GM12878 (cell line): ENCODE results near the gene TAF10. TPM values are rescaled to one million over a fixed set of nuclear protein-coding genes. Genes with fewer than 3 reads are reported as not detected.

Experiments used
- ATAC-seq: fragments of 200-7000 bp; cut with Tn5 transposase; 3 replicates; pipeline ENCODE4 v1.9.1; 2020; ENCODE audit warnings: mild to moderate bottlenecking, moderate library complexity
- BruUV-seq: library from RNA; stranded (reverse); fragments of 400-500 nt; replicated peaks from 2 replicates; lab custom pipeline; 2021; lab: Mats Ljungman, UMichigan
- CTCF ChIA-PET: fragments of 300-600 bp; sonication (Branson Sonifier 250); formaldehyde crosslinking; extraction: SDS; loops from one replicate; lab custom pipeline; 2021; ENCODE audit warnings: inconsistent platforms; lab: Yijun Ruan, JAX
- POLR2A ChIA-PET: fragments of 350-600 bp; formaldehyde crosslinking; extraction: SDS; loops from one replicate; lab custom pipeline; 2021; ENCODE audit warnings: inconsistent platforms; lab: Charles Lee
- RAD21 ChIA-PET: fragments of 300-600 bp; sonication (Branson Sonifier 250); formaldehyde crosslinking; loops from one replicate; lab custom pipeline; 2023; ENCODE audit warnings: antibody characterized with exemption; ENCODE audit not compliant: unreplicated experiment; lab: Charles Lee
- SMC1A ChIA-PET: fragments of 300-600 bp; sonication (Branson Sonifier 250); formaldehyde crosslinking; loops from one replicate; lab custom pipeline; 2023; ENCODE audit not compliant: unreplicated experiment, uncharacterized antibody; lab: Charles Lee
- DNase-seq: peaks from one replicate; pipeline ENCODE4 v3.0.0-alpha.2; 2011; ENCODE audit warnings: low read depth, low spot score
- FAIRE-seq: peaks from 3 replicates; lab custom pipeline; 2011; peaks lifted over from hg19 to GRCh38; lab: Jason Lieb, UNC
- H2AFZ ChIP-seq: 2 replicates; pipeline ENCODE4 v1.6.0; 2011; ENCODE audit warnings: low read depth, low read length, control low read depth; ENCODE audit not compliant: control insufficient read depth
- H3K27ac ChIP-seq: 2 replicates; pipeline ENCODE4 v1.5.1; 2011; ENCODE audit warnings: control low read depth; ENCODE audit not compliant: control insufficient read depth, insufficient read depth
- H3K27me3 ChIP-seq, 2 experiments: replicated peaks in 1 of 2; 2 replicates each; pipeline versions ENCODE4 v1.6.0 to v1.6.1; 2011; ENCODE audit warnings: low read length in 1 of 2; ENCODE audit not compliant: control insufficient read depth in 2 of 2, insufficient read depth in 2 of 2
- H3K36me3 ChIP-seq, 2 experiments: 2 replicates each; pipeline ENCODE4 v1.5.1; 2011; ENCODE audit warnings: low read length in 1 of 2; ENCODE audit not compliant: control insufficient read depth in 2 of 2, insufficient read depth in 2 of 2
- H3K4me1 ChIP-seq: 2 replicates; pipeline ENCODE4 v1.6.1; 2011; ENCODE audit warnings: mild to moderate bottlenecking, low read length, moderate library complexity, mixed read lengths; ENCODE audit not compliant: control insufficient read depth, insufficient read depth
- H3K4me2 ChIP-seq: 2 replicates; pipeline ENCODE4 v1.6.0; 2011; ENCODE audit warnings: control low read depth; ENCODE audit not compliant: control insufficient read depth, insufficient read depth
- H3K4me3 ChIP-seq: fragments of 200-600 bp; sonication (generic); 2 replicates; pipeline ENCODE4 v1.5.1; 2016
- H3K79me2 ChIP-seq: 2 replicates; pipeline ENCODE4 v1.6.0; 2011; ENCODE audit warnings: low read length; ENCODE audit not compliant: control insufficient read depth, insufficient read depth
- H3K9ac ChIP-seq: 2 replicates; pipeline ENCODE4 v1.8.0; 2011; ENCODE audit warnings: low read length, control low read depth, mixed read lengths; ENCODE audit not compliant: control insufficient read depth, insufficient read depth
- H3K9me3 ChIP-seq: replicated peaks from 3 replicates; pipeline ENCODE4 v1.5.1; 2011; ENCODE audit warnings: mild to moderate bottlenecking, low read length; ENCODE audit not compliant: control insufficient read depth, insufficient read depth
- H4K20me1 ChIP-seq: 2 replicates; pipeline ENCODE4 v1.6.0; 2011; ENCODE audit not compliant: control insufficient read depth, insufficient read depth
- ASH2L ChIP-seq: fragments of 300-600, 200-600 bp; sonication (generic); IDR thresholded peaks from 2 replicates; pipeline ENCODE4 v1.6.1; 2017; ENCODE audit warnings: low read depth, mild to moderate bottlenecking, borderline replicate concordance
- BCL3 ChIP-seq: IDR thresholded peaks from 2 replicates; pipeline ENCODE4 v1.6.1; 2011; ENCODE audit warnings: borderline replicate concordance, low read depth, mild to moderate bottlenecking, moderate library complexity, low read length; ENCODE audit not compliant: insufficient read depth, poor library complexity, severe bottlenecking
- BRCA1 ChIP-seq: IDR thresholded peaks from 2 replicates; pipeline ENCODE4 v1.6.1; 2011; ENCODE audit warnings: low read depth, low read length, improper control_type of control experiment
- EGR1 ChIP-seq, 2 experiments: IDR thresholded peaks; 1 replicate in 1 of 2; 2 replicates in 1 of 2; pipeline ENCODE4 v1.6.1; 2011 to 2012; ENCODE audit warnings: low read depth in 2 of 2, low read length in 2 of 2, borderline replicate concordance in 1 of 2, mild to moderate bottlenecking in 1 of 2, moderate library complexity in 1 of 2
- HSF1 ChIP-seq: fragments of 150-350 bp; IDR thresholded peaks from 2 replicates; pipeline ENCODE4 v1.6.1; 2014; ENCODE audit warnings: mild to moderate bottlenecking, low read depth, low read length
- NR2C1 ChIP-seq: fragments of 450-650 bp; IDR thresholded peaks from 2 replicates; pipeline ENCODE4 v1.6.1; 2017; ENCODE audit warnings: antibody characterized with exemption, mild to moderate bottlenecking, moderate library complexity
- POLR2A ChIP-seq: IDR thresholded peaks from 2 replicates; pipeline ENCODE4 v1.6.1; 2011; ENCODE audit warnings: low read depth, mild to moderate bottlenecking, low read length
- SIX5 ChIP-seq: IDR thresholded peaks from 2 replicates; pipeline ENCODE4 v1.6.1; 2011; ENCODE audit warnings: mild to moderate bottlenecking, low read depth, low read length, moderate library complexity; ENCODE audit not compliant: severe bottlenecking
- TAF1 ChIP-seq: IDR thresholded peaks from 2 replicates; pipeline ENCODE4 v1.6.1; 2011; ENCODE audit warnings: mild to moderate bottlenecking, low read depth, low read length, borderline replicate concordance
- TCF3 ChIP-seq: IDR thresholded peaks from 2 replicates; pipeline ENCODE4 v1.6.1; 2012; ENCODE audit warnings: low read depth, mild to moderate bottlenecking, low read length, borderline replicate concordance; ENCODE audit not compliant: insufficient read depth
- ZNF207 ChIP-seq: fragments of 450-650 bp; IDR thresholded peaks from 2 replicates; pipeline ENCODE4 v1.6.1; 2014; ENCODE audit warnings: antibody characterized with exemption, mild to moderate bottlenecking, borderline replicate concordance
- WGBS: methylation state at CpG from one replicate; pipeline ENCODE4 v1.1.6; 2016; ENCODE audit warnings: low lambda C conversion rate; ENCODE audit not compliant: insufficient replicate concordance, insufficient coverage; ENCODE audit errors: missing lambda C conversion rate; 5-methylcytosine and 5-hydroxymethylcytosine counted together
- in situ Hi-C: fragments of 300-500 bp; cut with MboI; formaldehyde crosslinking; loops from 9 replicates; pipeline ENCODE4 v1.14.3; 2018; ENCODE audit warnings: mixed read lengths
- intact Hi-C: fragments of 100-400 bp; cut with micrococcal nuclease; formaldehyde crosslinking; loops from one replicate; pipeline ENCODE4 v1.14.2; 2022; ENCODE audit not compliant: unreplicated experiment
- polyA plus RNA-seq, 11 experiments: library from polyadenylated mRNA; depleted of rRNA in 4 of 11; unstranded in 6 of 11; stranded (reverse) in 5 of 11; fragments of >200 nt; fragmentation: Nextera tagmentation in 4 of 11; fragmentation: Illumina TruSeq in 1 of 11; extraction: Ambion mirVana in 4 of 11; extraction: Trizol in 1 of 11; gene quantifications; 1 replicate in 1 of 11; 2 replicates in 10 of 11; pipeline versions ENCODE4 v1.2.1 to v1.2.3, GENCODE V29; 2011 to 2016; ENCODE audit warnings: inconsistent platforms in 2 of 11, missing spikeins in 2 of 11, low read depth in 1 of 11
- total RNA-seq, 4 experiments: library from RNA; depleted of rRNA in 3 of 4; stranded (reverse); fragments of >200 nt in 3 of 4; fragmentation: Illumina TruSeq in 1 of 4; extraction: Trizol in 1 of 4; gene quantifications; 2 replicates each; pipeline versions ENCODE4 v1.2.1 to v1.2.3, GENCODE V29; 2013 to 2021

The TAF10 gene
- total and polyA plus RNA-seq, 10 of the 15 experiments (the other 5 are each of a cell fraction or from before 2014, with no cell fraction given): 26.7 to 251 (median 149) TPM

DNA sequence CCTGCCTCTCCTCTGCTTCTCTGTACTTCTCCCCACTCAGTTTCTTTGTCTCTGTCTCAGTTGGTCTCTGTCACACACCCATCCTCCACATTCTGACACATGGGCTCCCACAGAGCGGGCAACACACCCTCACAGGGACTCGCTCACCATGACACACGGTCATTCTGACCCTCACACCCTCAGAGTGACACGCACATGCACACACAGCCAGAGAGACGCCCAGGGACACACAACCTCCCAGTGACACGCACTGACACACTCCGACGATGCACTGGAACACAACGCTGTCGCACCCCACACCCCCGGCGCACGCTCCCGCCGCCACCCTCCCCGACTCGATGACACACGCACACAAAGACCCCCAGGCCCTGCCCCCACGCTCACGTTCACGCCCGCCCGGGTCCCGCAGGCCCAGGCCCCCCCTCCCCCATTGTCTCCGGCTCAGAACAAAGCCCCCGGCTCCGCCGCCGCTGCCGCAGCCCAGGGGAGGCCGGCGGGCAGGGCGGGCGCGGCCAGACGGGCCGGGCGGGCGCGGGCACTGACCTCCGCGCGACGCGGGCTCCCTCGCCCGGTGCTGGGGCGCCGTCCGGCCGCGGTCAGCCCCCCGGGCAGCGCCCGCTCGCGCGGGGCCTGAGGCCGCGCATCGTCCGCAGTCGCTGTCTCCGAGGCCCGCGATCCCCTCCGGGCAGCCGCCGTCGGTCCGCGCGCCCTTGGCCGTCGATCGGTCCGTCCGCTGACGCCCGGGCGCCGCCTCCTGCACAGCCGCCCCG is 43.2 kb upstream of the TAF10 start (continued):
- TF ChIP-seq TCF3 (0 out of 2 replicates have a peak, but pooled peaks have one; percentile 6), EGR1 (IDR thresholded peaks at IDR 0.05; ENCODE audit: borderline replicate concordance in 1 of 2, low read depth in 2 of 2, low read length in 2 of 2) (no peak), BRCA1 (no peak), NR2C1 (no peak), POLR2A (0 out of 2 replicates have a peak, but pooled peaks have one; percentile 38)

DNA sequence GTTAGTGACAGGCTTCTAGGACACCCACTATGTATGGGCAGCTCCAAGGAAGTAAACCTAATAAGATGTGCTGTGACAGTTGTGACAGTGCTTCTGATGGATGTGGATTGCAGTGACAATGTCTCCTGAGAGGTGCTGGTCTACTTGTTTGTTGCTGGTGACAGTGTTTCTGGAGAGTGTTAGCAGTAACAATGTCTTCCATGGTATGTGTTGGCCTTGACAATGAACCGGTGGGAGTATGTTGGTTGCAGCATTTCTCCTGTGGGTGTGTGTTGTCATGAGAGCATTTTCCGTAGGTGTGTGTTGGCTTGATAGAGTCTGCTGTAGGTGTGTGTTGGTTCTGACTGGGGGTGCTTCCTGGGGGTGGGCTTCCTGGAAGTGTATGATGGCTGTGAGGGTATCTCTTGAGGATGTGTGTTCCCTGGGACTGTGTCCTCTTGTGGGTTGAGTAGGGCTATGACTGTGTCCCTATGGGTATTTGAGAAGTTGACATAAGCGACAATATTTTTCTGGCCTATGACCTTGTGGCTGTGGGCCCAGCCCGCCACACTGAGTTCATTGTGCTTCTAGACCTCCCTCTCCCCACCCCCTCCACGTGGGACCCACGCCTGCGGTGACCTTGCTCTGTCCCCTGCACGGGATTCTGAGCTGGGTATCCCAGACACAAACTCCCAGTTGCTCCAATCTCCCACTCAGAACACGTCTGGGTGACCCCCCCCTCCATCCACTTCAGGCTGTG is 42.4 kb upstream of the TAF10 start:
- H3K4me3 ChIP-seq: no peak overlapping the region
- FAIRE-seq (no peak), DNase-seq (no peak), ATAC-seq (no peak)
- H3K79me2 ChIP-seq: no peaks in the 10 kb centered on the region
- in situ Hi-C loops: no loop called here
- POLR2A ChIA-PET: no interaction called here
- H4K20me1 ChIP-seq: no peaks in the 10 kb centered on the region
- no peak overlapping the region for H3K9ac ChIP-seq
- CTCF ChIA-PET: interaction anchor here (1.3 kb wide), 1 partner anchor 14 kb away, joined by 5 read pairs; no protein-coding TSS in a partner anchor
- peaks cover 4% of the 10 kb centered on the region in 2 experiments for H3K27me3 ChIP-seq
- RAD21 ChIA-PET: no interaction called here
- no peak overlapping the region for H3K4me2 ChIP-seq
- WGBS: 76% methylated on average over 9 of the region's 9 CpGs
- no peaks in the 10 kb centered on the region for H3K9me3 ChIP-seq
- H3K36me3 ChIP-seq: no peaks in the 10 kb centered on the region
- H3K4me1 ChIP-seq: no peaks in the 10 kb centered on the region
- no TSS peak for BruUV-seq
- no peak overlapping the region for H2AFZ ChIP-seq
- intact Hi-C loops: no loop called here
- no peak overlapping the region for H3K27ac ChIP-seq
- SMC1A ChIA-PET: interaction anchor here (1.4 kb wide), 1 partner anchor 12 kb away, joined by 3 read pairs; no protein-coding TSS in a partner anchor
- no peak for TF ChIP-seq BCL3
- no peak for TF ChIP-seq SIX5
- TF ChIP-seq TAF1: no peak
- TF ChIP-seq ASH2L: no peak
- no peak for TF ChIP-seq ZNF207
- TF ChIP-seq HSF1: no peak
- TF ChIP-seq, all 136 proteins: peak for 0
